Suprapubic skin (tissue), 4 donors: Measurements from ENCODE around the gene AFAP1L2.

Source experiments
- EP300 ChIP-seq: sonication (generic); formaldehyde crosslinking; IDR thresholded peaks from one replicate; pipeline ENCODE4 v1.6.1; 2017; ENCODE audit warnings: antibody characterized with exemption
- POLR2A ChIP-seq, 2 donors: fragments of 450-650 bp; IDR thresholded peaks; one replicate each; pipeline ENCODE4 v1.6.1; 2017; ENCODE audit warnings: antibody characterized with exemption in 2 of 2, mild to moderate bottlenecking in 2 of 2, moderate library complexity in 2 of 2
- POLR2AphosphoS5 ChIP-seq, 3 donors: sonication (generic); formaldehyde crosslinking; IDR thresholded peaks; one replicate each; pipeline ENCODE4 v1.6.1; 2017; ENCODE audit warnings: antibody characterized with exemption in 3 of 3
- TF ChIP-seq, protein P1 (sequence below), 2 donors: fragments of 200-600 bp in 1 of 2; fragments of 450-650 bp in 1 of 2; sonication (generic) in 1 of 2; IDR thresholded peaks; one replicate each; pipeline ENCODE4 v1.5.1; 2016 to 2019; ENCODE audit warnings: antibody characterized with exemption in 2 of 2, mild to moderate bottlenecking in 1 of 2, moderate library complexity in 1 of 2

DNA sequence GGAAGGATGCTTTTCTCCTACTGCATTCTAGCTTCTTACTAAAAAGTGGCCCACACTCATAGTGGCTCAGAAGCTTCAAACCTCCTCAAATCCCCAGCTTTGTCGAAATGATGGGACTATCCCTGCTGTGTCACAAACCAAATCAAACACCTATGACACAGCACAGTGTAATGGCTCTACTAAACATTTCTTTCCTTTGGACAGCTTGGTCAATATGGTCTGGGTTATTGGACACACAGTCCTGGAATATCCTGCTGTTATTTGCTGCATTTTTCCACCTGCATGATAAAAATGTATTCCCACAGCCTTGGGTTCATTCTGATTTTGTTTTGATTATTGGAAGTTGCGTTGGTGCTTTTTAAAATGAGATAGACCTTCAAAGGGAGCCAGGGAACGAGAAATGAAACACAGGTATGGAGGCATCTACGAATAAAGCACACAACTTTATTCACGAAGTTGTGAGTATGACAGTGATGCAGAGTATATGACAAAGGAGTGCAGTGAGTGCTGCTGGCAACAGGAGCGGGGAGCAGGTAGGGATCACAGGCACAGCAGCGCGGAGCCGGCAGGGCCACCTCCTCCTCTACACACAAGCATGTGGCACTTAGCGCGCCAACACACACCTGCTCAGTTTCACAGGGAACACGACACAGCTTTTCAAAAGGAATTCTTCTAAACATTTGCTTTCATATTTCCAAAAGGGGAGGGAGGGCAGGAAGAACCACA, 26.5 kb upstream of the AFAP1L2 start:
- TF ChIP-seq, protein P1, sequence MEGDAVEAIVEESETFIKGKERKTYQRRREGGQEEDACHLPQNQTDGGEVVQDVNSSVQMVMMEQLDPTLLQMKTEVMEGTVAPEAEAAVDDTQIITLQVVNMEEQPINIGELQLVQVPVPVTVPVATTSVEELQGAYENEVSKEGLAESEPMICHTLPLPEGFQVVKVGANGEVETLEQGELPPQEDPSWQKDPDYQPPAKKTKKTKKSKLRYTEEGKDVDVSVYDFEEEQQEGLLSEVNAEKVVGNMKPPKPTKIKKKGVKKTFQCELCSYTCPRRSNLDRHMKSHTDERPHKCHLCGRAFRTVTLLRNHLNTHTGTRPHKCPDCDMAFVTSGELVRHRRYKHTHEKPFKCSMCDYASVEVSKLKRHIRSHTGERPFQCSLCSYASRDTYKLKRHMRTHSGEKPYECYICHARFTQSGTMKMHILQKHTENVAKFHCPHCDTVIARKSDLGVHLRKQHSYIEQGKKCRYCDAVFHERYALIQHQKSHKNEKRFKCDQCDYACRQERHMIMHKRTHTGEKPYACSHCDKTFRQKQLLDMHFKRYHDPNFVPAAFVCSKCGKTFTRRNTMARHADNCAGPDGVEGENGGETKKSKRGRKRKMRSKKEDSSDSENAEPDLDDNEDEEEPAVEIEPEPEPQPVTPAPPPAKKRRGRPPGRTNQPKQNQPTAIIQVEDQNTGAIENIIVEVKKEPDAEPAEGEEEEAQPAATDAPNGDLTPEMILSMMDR (IDR thresholded peaks at IDR 0.05): no peak
- TF ChIP-seq POLR2AphosphoS5 (IDR thresholded peaks at IDR 0.05) (no peak), POLR2A (IDR thresholded peaks at IDR 0.05) (no peak), EP300 (no peak)
